ENCODE data around the gene RIIAD1.

- TF ChIP-seq CTCF (IDR thresholded peaks at IDR 0.05; ENCODE audit: extremely low read depth in 1 of 2, insufficient read depth in 1 of 2, low read depth in 1 of 2, low read length in 2 of 2) = no peak
- no peak for TF ChIP-seq JUN (IDR thresholded peaks at IDR 0.05; ENCODE audit: borderline replicate concordance, insufficient read depth, insufficient read length, low read depth)
- TF ChIP-seq MAX (IDR thresholded peaks at IDR 0.05; ENCODE audit: insufficient read depth, insufficient read length) = no peak
These were observed 627 bp downstream of the RIIAD1 start for GRCh38 chr1:151721788-151722510.
